Mucosa of rectum (tissue), 2 donors: ENCODE measurements around the gene CGNL1.

Experiments used
- H3K27ac ChIP-seq, 2 donors: one replicate each; pipeline ENCODE4 v1.7.0; 2013; ENCODE audit warnings: inconsistent platforms in 2 of 2, low read depth in 2 of 2, low read length in 2 of 2
- H3K27me3 ChIP-seq, 2 donors: one replicate each; pipeline ENCODE4 v1.7.0; 2013; ENCODE audit warnings: low read length in 2 of 2; ENCODE audit not compliant: control insufficient read depth in 2 of 2, insufficient read depth in 2 of 2
- H3K36me3 ChIP-seq, 2 donors: one replicate each; pipeline ENCODE4 v1.7.0; 2013; ENCODE audit warnings: low read length in 2 of 2; ENCODE audit not compliant: control insufficient read depth in 2 of 2, insufficient read depth in 2 of 2
- H3K4me1 ChIP-seq, 2 donors: one replicate each; pipeline ENCODE4 v1.7.0; 2013; ENCODE audit warnings: low read length in 2 of 2, mild to moderate bottlenecking in 1 of 2; ENCODE audit not compliant: control insufficient read depth in 2 of 2, insufficient read depth in 2 of 2
- H3K4me3 ChIP-seq, 2 donors: one replicate each; pipeline ENCODE4 v1.7.0; 2013; ENCODE audit warnings: low read length in 2 of 2
- H3K9ac ChIP-seq, 2 donors: one replicate each; pipeline ENCODE4 v1.7.0; 2013; ENCODE audit warnings: low read length in 2 of 2, low read depth in 1 of 2, mild to moderate bottlenecking in 1 of 2
- H3K9me3 ChIP-seq, 2 donors: one replicate each; pipeline ENCODE4 v1.7.0; 2013; ENCODE audit warnings: low read length in 2 of 2; ENCODE audit not compliant: control insufficient read depth in 2 of 2
- donor health status: healthy.
- donor health status: Normal muscosa, but diverticular disease.

Gene CGNL1

GRCh38 chr15:57334257-57334656, 42.0 kb upstream of the CGNL1 start:
- Histone ChIP-seq H3K27me3 (no peaks in the 10 kb centered on the region), H3K4me1 (no peaks in the 10 kb centered on the region), H3K4me3 (no peak overlapping the region), H3K27ac (no peak overlapping the region), H3K9ac (no peak overlapping the region), H3K9me3 (no peaks in the 10 kb centered on the region), H3K36me3 (no peaks in the 10 kb centered on the region)

GRCh38 chr15:57335293-57335715, 41.0 kb upstream of the CGNL1 start:
- no peak overlapping the region for H3K9ac ChIP-seq
- H3K4me1 ChIP-seq = no peaks in the 10 kb centered on the region
- no peak overlapping the region for H3K4me3 ChIP-seq
- no peak overlapping the region for H3K27ac ChIP-seq
- no peaks in the 10 kb centered on the region for H3K27me3 ChIP-seq
- no peaks in the 10 kb centered on the region for H3K9me3 ChIP-seq
- no peaks in the 10 kb centered on the region for H3K36me3 ChIP-seq

DNA sequence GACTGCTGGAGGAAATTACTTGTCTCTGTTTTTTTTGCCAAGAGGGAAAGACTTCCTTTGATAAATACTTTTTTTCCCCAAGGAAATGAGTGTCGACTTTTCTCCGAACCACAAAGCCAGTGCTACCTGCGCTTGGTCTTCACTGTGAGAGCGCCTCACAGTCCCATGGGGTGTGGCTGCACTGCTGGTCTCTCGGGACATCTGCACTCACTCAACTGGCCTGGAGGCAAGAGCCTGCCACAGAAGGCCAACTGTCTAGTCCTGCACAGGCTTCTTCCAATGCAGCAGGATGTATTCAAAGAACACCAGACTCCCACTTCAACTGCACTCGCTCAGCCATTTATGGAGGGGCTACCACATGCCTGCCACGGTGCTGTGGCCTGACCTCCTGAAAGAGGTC, 40.6 kb upstream of the CGNL1 start:
- no peaks in the 10 kb centered on the region for H3K4me1 ChIP-seq
- no peak overlapping the region for H3K9ac ChIP-seq
- H3K36me3 ChIP-seq = no peaks in the 10 kb centered on the region
- H3K4me3 ChIP-seq = no peak overlapping the region
- H3K27ac ChIP-seq = no peak overlapping the region
- no peaks in the 10 kb centered on the region for H3K27me3 ChIP-seq
- H3K9me3 ChIP-seq = no peaks in the 10 kb centered on the region

DNA sequence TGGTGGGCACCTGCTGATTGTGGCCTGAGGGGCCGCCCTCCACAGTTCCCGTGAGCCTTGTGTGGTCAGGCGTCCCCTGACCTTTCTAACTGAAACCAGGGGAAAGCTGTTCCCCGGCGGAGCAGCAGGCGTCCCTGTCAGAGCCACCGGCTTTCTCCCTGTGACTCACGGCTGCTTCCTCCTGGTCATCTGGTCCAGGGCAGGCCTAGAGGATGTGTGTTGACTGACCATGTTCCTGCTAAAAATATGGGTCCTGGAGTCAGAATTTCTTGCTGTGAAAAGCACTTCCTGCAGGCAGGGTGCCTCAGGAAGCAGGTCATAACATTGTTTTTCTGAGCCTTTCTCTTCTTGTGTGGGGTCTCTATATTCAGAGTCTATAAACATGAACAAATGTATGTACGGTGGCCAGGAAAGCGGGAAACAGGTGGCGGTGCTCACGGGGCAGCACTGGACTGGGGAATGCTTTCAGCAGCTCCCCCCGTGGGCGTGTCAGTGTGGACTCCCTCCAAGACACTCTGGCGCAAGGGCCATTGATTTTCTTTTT, 38.4 kb upstream of the CGNL1 start:
- H3K9ac ChIP-seq = no peak overlapping the region
- no peaks in the 10 kb centered on the region for H3K9me3 ChIP-seq
- H3K36me3 ChIP-seq = no peaks in the 10 kb centered on the region
- H3K27ac ChIP-seq = no peak overlapping the region
- no peaks in the 10 kb centered on the region for H3K27me3 ChIP-seq
- no peak overlapping the region for H3K4me3 ChIP-seq
- H3K4me1 ChIP-seq = no peaks in the 10 kb centered on the region

GRCh38 chr15:57339321-57339720, 37.0 kb upstream of the CGNL1 start:
- H3K36me3 ChIP-seq = no peaks in the 10 kb centered on the region
- no peaks in the 10 kb centered on the region for H3K4me1 ChIP-seq
- H3K27ac ChIP-seq = no peak overlapping the region
- no peaks in the 10 kb centered on the region for H3K9me3 ChIP-seq
- no peak overlapping the region for H3K4me3 ChIP-seq
- no peaks in the 10 kb centered on the region for H3K27me3 ChIP-seq
- no peak overlapping the region for H3K9ac ChIP-seq

- H3K36me3 ChIP-seq = no peaks in the 10 kb centered on the region
- no peak overlapping the region for H3K27ac ChIP-seq
- H3K9ac ChIP-seq = no peak overlapping the region
- no peaks in the 10 kb centered on the region for H3K4me1 ChIP-seq
- H3K9me3 ChIP-seq = no peaks in the 10 kb centered on the region
- no peaks in the 10 kb centered on the region for H3K27me3 ChIP-seq
- H3K4me3 ChIP-seq = no peak overlapping the region
These were observed 35.5 kb upstream of the CGNL1 start for GRCh38 chr15:57340682-57341259.

GRCh38 chr15:57343048-57343447, 33.3 kb upstream of the CGNL1 start:
- Histone ChIP-seq H3K27me3 (no peaks in the 10 kb centered on the region), H3K9ac (no peak overlapping the region), H3K27ac (no peak overlapping the region)

GRCh38 chr15:57343498-57343897, 32.8 kb upstream of the CGNL1 start:
- Histone ChIP-seq H3K4me1 (no peaks in the 10 kb centered on the region), H3K27me3 (no peaks in the 10 kb centered on the region), H3K9ac (no peak overlapping the region), H3K4me3 (no peak overlapping the region), H3K27ac (no peak overlapping the region), H3K9me3 (no peaks in the 10 kb centered on the region), H3K36me3 (no peaks in the 10 kb centered on the region)

More at GRCh38 chr15:57343048-57343447, 33.3 kb upstream of the CGNL1 start:
- H3K4me3 ChIP-seq = no peak overlapping the region
- H3K9me3 ChIP-seq = no peaks in the 10 kb centered on the region
- no peaks in the 10 kb centered on the region for H3K36me3 ChIP-seq
- no peaks in the 10 kb centered on the region for H3K4me1 ChIP-seq

DNA sequence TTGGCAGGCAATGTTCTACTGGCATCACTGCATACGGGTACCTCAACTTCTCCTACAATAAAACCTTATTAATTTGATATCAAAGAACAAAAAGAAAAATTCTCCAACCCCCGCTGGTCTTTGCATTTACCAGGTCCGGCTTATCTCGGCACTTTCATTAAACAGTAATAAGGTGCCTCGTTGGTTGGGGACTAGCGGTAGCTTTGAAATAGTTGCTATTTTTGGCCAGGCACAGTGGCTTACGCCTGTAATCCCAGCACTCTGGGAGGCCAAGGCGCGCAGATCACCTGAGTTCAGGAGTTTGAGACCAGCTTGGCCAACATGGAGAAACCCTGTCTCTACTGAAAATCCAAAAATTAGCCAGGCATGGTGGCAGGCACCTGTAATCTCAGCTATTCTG, 32.0 kb upstream of the CGNL1 start:
- Histone ChIP-seq H3K36me3 (no peaks in the 10 kb centered on the region), H3K9me3 (no peaks in the 10 kb centered on the region), H3K9ac (no peak overlapping the region), H3K4me3 (no peak overlapping the region), H3K4me1 (no peaks in the 10 kb centered on the region), H3K27me3 (no peaks in the 10 kb centered on the region), H3K27ac (no peak overlapping the region)

GRCh38 chr15:57345584-57345983, 30.7 kb upstream of the CGNL1 start:
- no peak overlapping the region for H3K27ac ChIP-seq

More at GRCh38 chr15:57345584-57345983, 30.7 kb upstream of the CGNL1 start:
- no peaks in the 10 kb centered on the region for H3K4me1 ChIP-seq
- no peaks in the 10 kb centered on the region for H3K9me3 ChIP-seq
- H3K4me3 ChIP-seq = no peak overlapping the region
- no peaks in the 10 kb centered on the region for H3K36me3 ChIP-seq
- no peaks in the 10 kb centered on the region for H3K27me3 ChIP-seq
- no peak overlapping the region for H3K9ac ChIP-seq
